ENCODE results near the gene PLCB3. TPM values are rescaled to one million over a fixed set of nuclear protein-coding genes. Genes with fewer than 3 reads are reported as not detected.
A peak's percentile ranks its signal among the peaks of the same experiment; 100 is the strongest.

PLCB3 gene
- total and polyA plus RNA-seq, 2 of the 13 experiments (the other 11 are each of a cell fraction or from before 2014, with no cell fraction given) = 7.5 to 13.8 TPM

- TF ChIP-seq ZNF414 (CRISPR knock-in tag; IDR thresholded peaks at IDR 0.05) (no peak), ARID2 (CRISPR knock-in tag; IDR thresholded peaks at IDR 0.05; ENCODE audit: borderline replicate concordance) (no peak), CSRNP1 (CRISPR knock-in tag; IDR thresholded peaks at IDR 0.05) (peak; percentile 61; the same call in 1 of the 2 replicates), ZHX1 (CRISPR knock-in tag; IDR thresholded peaks at IDR 0.05; ENCODE audit: low read depth) (no peak), TEAD2 (CRISPR knock-in tag; IDR thresholded peaks at IDR 0.05) (no peak), NFIC (IDR thresholded peaks at IDR 0.05; ENCODE audit: low read length) (no peak), PPARG (CRISPR knock-in tag; conservative IDR thresholded peaks at IDR 0.05) (no peak), PBX3 (CRISPR knock-in tag; IDR thresholded peaks at IDR 0.05; ENCODE audit: borderline replicate concordance) (no peak), HOMEZ (CRISPR knock-in tag; IDR thresholded peaks at IDR 0.05; ENCODE audit: low read depth) (no peak), FIP1L1 (IDR thresholded peaks at IDR 0.05; ENCODE audit: borderline replicate concordance, insufficient read depth, low read depth, low read length) (no peak), ZNF263 (CRISPR knock-in tag; IDR thresholded peaks at IDR 0.05) (peak; percentile 39), TRIM22 (IDR thresholded peaks at IDR 0.05) (no peak), ZNF574 (CRISPR knock-in tag; IDR thresholded peaks at IDR 0.05) (peak; percentile 55; the same call in 1 of the 2 replicates), TCF7 (IDR thresholded peaks at IDR 0.05; ENCODE audit: low read depth) (no peak), RARG (CRISPR knock-in tag; IDR thresholded peaks at IDR 0.05; ENCODE audit: low read depth) (no peak)
These were observed 53.2 kb downstream of the PLCB3 start (continued) for GRCh38 chr11:64304316-64305072.
